Kidney epithelial cell (primary cell): ENCODE measurements around the gene TENM4. TPM values are rescaled to one million over a fixed set of nuclear protein-coding genes. Genes with fewer than 3 reads are reported as not detected.
A peak's percentile ranks its signal among the peaks of the same experiment; 100 is the strongest.

Experiments used
- DNase-seq: peaks from one replicate; pipeline ENCODE4 v3.0.0-alpha.2; 2010; ENCODE audit warnings: low read depth
- H3K27me3 ChIP-seq: 2 replicates; pipeline ENCODE4 v1.6.0; 2011; ENCODE audit warnings: low read length; ENCODE audit not compliant: control insufficient read depth, insufficient read depth
- H3K36me3 ChIP-seq: 2 replicates; pipeline ENCODE4 v1.5.1; 2011; ENCODE audit warnings: low read length; ENCODE audit not compliant: control insufficient read depth, insufficient read depth
- H3K4me3 ChIP-seq: 2 replicates; pipeline ENCODE4 v1.5.1; 2011; ENCODE audit warnings: low read depth, mild to moderate bottlenecking, control low read depth, low read length
- total RNA-seq: library from RNA; depleted of rRNA; stranded (reverse); fragments of >200 nt; gene quantifications from 2 replicates; pipeline ENCODE4 v1.2.3, GENCODE V29; 2015
- TF ChIP-seq, protein P1 (sequence below): IDR thresholded peaks from 2 replicates; pipeline ENCODE4 v1.5.1; 2011; ENCODE audit warnings: mild to moderate bottlenecking, moderate library complexity, low read length, control low read depth, inconsistent platforms; ENCODE audit not compliant: insufficient read depth, poor library complexity, severe bottlenecking

TENM4 gene
- total RNA-seq, 1 donor from 2014 or later, result 35.3 TPM

DNA sequence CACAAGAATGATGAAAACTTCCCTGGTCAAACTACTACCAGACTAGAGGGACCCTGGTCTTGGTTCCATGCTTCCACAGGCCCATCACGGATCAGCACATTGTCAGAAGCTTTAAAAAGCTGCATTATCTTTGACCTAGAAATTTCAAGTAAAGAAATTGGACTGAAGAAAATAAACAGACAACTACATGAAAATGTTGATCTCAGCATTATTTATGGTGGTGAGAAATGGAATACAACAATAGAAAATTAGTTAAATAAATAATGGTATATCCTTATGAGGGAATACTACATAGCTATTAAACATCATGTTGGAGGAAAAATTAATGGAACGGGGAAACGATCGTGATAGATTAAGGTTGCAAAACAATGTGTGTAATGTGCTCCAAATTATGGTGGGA, 13.7 kb downstream of the TENM4 start:
- DNase-seq, result no peak
- TF ChIP-seq, protein P1, sequence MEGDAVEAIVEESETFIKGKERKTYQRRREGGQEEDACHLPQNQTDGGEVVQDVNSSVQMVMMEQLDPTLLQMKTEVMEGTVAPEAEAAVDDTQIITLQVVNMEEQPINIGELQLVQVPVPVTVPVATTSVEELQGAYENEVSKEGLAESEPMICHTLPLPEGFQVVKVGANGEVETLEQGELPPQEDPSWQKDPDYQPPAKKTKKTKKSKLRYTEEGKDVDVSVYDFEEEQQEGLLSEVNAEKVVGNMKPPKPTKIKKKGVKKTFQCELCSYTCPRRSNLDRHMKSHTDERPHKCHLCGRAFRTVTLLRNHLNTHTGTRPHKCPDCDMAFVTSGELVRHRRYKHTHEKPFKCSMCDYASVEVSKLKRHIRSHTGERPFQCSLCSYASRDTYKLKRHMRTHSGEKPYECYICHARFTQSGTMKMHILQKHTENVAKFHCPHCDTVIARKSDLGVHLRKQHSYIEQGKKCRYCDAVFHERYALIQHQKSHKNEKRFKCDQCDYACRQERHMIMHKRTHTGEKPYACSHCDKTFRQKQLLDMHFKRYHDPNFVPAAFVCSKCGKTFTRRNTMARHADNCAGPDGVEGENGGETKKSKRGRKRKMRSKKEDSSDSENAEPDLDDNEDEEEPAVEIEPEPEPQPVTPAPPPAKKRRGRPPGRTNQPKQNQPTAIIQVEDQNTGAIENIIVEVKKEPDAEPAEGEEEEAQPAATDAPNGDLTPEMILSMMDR, result no peak
- no peak overlapping the region for H3K4me3 ChIP-seq
- H3K36me3 ChIP-seq, result no peaks in the 10 kb centered on the region
- no peaks in the 10 kb centered on the region for H3K27me3 ChIP-seq

DNA sequence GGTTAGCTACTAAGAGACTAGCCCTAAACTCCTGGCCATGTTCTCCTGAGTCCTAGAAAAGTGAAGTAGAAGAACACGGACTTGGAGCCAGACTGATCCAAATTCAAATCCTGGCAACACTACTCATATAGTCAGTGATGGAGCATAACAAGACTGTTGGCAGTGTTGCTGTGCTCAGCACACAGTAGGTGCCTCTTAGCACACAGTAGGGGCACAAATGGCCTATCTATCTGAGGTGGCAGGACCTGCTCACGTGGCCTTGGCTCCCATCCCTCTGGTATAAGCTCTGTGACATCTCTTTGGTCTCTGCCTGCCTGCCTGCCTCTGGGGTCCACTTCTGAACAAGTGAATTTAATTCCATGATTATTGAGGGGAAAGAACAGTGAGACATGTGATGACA, 15.4 kb downstream of the TENM4 start:
- Histone ChIP-seq H3K36me3 (no peaks in the 10 kb centered on the region), H3K27me3 (no peaks in the 10 kb centered on the region), H3K4me3 (no peak overlapping the region)
- TF ChIP-seq, protein P1, result no peak
- no peak for DNase-seq

DNA sequence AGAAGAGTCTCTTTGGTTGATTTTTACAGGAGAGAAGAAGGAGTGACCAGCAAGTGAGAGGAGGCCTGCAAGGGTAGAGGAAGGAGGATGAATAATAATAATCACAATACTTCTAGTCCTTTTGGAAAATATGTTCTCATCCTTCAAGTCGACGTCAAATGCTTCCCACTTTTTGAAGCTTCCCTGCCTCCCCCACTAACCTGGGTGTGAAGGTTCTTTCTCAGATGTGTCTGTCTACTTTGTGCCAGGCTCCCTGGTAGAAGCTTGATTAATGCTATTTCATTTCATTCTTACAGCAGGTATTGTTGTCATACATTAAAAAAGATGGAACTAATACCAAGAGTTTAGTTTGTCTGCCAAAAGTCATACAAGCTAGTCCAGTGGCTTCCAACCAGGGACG, 17.1 kb downstream of the TENM4 start:
- TF ChIP-seq, protein P1, result no peak
- DNase-seq, result no peak
- Histone ChIP-seq H3K36me3 (no peaks in the 10 kb centered on the region), H3K27me3 (no peaks in the 10 kb centered on the region), H3K4me3 (no peak overlapping the region)

DNA sequence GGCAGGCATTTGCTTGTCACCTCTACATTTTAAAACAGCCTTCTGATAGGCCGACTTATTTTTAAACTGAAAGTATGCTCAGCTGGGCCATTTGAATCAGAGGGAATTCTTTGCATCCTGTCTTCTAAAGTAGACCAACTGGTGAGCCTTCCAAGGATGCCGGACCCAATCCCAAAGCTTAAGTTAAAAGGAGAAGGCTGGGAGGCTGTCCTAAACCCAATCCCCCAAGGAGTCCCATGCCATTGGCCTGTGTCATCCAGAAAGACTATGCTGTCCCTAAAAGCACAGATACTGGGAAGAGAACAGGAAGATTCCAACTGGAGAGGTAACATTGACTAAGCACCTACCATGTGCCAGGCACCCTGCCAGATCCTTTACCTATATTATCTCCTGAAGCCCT, 18.0 kb downstream of the TENM4 start:
- TF ChIP-seq, protein P1, result no peak

DNA sequence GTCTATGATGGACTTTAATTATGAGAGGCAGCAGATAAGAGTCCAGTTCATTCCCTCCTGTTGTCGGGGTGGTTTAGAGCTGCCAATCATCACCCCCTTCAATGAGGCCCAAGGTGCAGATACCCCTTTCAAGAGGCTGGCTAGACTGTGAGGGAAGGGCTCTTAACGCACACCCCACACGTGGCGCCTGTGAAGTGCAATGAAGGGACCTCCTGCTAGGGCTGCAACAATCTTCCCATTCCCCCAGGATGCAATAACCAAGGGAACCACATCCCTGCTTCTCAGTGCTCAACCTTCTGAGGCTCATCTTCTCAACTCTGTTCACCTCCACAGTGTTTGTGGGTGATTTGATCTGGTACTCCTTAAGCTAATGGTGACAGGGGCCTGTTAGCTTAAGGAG, 19.0 kb downstream of the TENM4 start:
- Histone ChIP-seq H3K36me3 (no peaks in the 10 kb centered on the region), H3K27me3 (no peaks in the 10 kb centered on the region), H3K4me3 (no peak overlapping the region)
- DNase-seq, result no peak
- TF ChIP-seq, protein P1, result no peak

More for the DNA sequence above, 18.0 kb downstream of the TENM4 start:
- Histone ChIP-seq H3K36me3 (no peaks in the 10 kb centered on the region), H3K27me3 (no peaks in the 10 kb centered on the region), H3K4me3 (no peak overlapping the region)
- DNase-seq, result no peak

DNA sequence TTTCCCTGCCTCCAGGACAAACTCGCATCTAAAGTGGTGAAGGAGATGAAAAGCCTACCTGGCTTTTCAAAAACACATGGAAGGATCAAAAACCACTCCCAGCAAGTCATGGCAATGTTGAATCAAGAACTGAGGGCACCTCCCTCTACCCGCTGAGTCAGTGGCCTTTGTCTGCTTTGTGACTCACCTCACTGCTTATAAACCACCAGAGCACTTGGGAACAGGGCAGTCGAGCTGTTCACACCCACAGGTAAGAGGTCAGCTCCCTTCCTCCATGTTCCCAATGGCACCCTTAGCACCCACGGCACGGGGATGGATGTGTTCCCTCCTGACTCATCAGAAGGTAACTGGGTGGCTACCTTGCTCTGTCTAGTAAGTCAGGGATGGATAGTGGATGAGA, 21.7 kb downstream of the TENM4 start:
- Histone ChIP-seq H3K27me3 (no peaks in the 10 kb centered on the region), H3K36me3 (no peaks in the 10 kb centered on the region), H3K4me3 (no peak overlapping the region)
- TF ChIP-seq, protein P1, result no peak
- DNase-seq, result peak; percentile 92
